GM18868 (cell line): ENCODE data around the gene SCAMP3.
"Not testable (repeated sequence)": the region's sequence is repeated elsewhere in the genome, so short reads cannot be mapped to it uniquely, and the experiment has no call there.

Experiments used
- ATAC-seq: cut with Tn5 transposase; IDR thresholded peaks from one replicate; pipeline ENCODE4 v1.9.1; 2021; ENCODE audit warnings: mild to moderate bottlenecking, moderate library complexity; ENCODE audit not compliant: unreplicated experiment

SCAMP3 gene

DNA sequence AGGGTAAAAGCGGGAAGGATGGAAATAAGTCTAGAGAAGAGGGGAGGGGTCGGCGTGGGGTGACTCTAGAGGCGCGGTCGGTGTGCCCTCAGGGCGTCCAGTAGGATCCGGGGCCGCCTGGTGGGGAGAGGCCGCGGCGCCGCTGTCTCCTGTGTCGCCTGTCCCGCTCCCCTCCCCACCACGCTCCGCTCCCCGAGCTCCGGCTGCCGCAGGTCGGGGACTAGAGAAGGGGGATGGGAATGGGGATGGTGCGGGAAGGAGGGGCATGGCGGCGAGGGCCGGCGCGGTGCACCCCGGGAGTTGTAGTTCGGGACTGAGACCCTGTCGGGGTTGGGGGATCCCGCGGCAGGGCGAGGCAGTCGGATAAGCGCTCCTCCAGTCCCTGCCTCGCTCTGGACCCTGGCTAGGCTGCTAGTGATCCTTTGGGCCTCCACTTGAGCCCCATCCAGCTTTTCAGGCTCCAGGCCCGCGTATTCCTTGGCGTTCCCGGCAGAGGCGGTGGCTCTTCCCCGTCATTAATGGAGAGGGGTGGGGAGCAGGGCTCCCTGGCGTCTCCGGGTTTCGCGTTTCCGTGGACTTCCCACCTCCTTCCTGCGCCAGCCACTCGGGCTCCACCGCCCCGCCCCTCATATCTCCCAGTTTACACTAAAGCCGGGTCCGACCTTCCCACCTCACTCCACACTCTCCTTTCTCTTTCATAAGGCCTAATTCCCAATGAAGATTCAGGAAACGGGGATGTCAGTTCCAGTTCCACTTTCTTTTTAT lies 6.7 kb downstream of the SCAMP3 start, which contains the start of gene ENTREP3:
ENTREP3 (minus strand) TSS at position 241 of the 765 bp plus-strand sequence. CDS start 606 bp downstream, outside the sequence.
- peak; percentile 63 for ATAC-seq

DNA sequence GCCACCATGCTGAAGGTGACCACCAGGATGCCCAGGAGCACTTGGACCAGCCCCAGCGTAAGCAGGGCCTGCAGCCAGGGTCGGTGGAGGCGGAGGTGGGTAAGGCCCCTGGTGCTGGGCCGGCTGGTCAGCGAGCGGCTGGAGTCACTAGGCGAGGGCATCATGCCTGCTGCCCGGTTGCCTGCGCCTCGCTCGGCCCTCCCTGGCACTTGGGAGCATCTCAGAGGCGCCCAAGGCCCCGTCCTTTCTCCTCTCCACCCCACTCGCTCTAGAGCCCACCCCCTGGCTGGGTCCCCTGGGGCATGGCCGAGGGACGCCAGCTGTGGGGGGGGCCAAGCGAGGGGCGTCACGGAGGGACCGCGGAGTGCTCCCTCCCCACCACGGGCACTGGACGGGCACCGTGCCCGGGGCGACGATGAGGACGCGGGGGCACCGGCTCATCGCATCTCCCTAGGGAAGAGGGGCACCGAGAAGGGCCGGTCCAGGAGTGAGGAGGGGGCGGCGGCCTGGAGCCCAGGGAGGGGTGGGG lies 7.4 kb downstream of the SCAMP3 start:
- no peak for ATAC-seq

- ATAC-seq, result no peak
Measured at GRCh38 chr1:155254228-155254713, 7.9 kb downstream of the SCAMP3 start.

GRCh38 chr1:155253797-155254196 lies 8.4 kb downstream of the SCAMP3 start:
- no peak for ATAC-seq

- no peak for ATAC-seq
Measured at GRCh38 chr1:155253208-155253607, 9.0 kb downstream of the SCAMP3 start.

GRCh38 chr1:155251566-155251965 lies 10.6 kb downstream of the SCAMP3 start:
- no peak for ATAC-seq

- ATAC-seq, result peak; percentile 90
Measured at GRCh38 chr1:155250633-155251449, 11.3 kb downstream of the SCAMP3 start.

GRCh38 chr1:155250246-155250632 lies 11.9 kb downstream of the SCAMP3 start:
- ATAC-seq, result peak; percentile 9

GRCh38 chr1:155247667-155248553 lies 14.2 kb downstream of the SCAMP3 start:
- ATAC-seq, result no peak

- ATAC-seq, result not testable (repeated sequence)
Measured at GRCh38 chr1:155246796-155247195, 15.4 kb downstream of the SCAMP3 start.

DNA sequence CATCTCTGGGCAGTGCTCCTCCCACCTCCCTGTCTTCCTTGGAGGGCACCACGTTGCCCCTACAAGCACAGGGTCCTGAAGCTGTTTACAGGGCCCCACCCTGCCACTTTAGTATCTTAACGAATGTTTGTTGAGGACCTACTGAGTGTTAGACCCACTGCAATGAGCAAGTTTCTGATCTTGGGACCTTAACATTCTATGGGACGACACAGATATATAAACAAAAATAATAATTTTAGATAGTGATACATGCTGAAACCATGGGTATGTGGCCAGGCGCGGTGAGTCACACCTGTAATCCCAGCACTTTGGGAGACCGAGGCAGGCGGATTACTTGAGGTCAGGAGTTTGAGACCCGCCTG lies 17.0 kb downstream of the SCAMP3 start:
- ATAC-seq, result peak; percentile 4

GRCh38 chr1:155244368-155245162 lies 17.6 kb downstream of the SCAMP3 start:
- peak; percentile 89 for ATAC-seq

DNA sequence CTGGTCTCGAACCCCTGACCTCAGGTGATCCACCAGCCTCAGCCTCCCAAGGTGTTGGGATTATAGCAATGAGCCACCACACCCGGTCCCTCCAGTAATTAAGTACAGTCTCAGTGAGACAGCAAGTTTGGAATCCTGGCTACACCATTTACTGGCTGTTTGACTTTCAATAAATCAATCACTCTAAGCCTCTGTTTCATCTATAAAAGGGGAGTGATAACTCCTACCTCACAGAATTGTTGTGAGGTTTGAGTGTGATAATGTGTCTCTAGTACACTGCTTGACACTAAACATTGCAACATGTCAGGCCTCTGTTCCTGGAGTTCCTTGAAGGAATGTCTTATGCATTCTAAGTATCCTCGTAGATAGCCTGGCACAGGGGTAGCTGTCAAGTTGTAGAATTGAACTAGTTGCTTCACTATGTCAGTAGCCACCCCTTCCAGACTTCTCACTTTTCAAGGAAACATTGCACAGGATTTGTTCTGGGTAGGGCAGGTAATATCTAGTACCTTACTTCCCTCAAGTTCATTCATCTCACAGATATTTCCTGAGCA lies 19.3 kb downstream of the SCAMP3 start:
- ATAC-seq, result no peak

DNA sequence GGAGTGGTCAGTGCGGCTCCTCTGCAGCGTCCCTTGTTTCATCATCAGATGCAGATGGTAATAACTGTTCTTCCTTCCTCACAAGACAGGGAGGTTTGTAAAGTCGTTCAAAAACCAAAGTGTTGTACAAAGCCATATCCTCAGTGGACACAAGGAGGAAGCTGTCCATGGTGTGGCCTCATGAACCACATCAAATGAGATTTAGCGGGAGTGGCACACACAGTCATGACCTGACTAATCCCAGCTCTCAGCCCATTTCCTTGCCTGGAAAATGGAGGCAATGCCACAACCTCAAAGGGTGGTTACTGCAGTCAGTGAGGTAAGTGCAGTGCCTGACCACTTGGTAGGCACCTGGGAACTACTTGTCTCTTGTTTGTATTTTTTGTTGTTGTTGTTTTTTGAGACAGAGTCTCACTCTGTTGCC lies 20.3 kb downstream of the SCAMP3 start:
- no peak for ATAC-seq

GRCh38 chr1:155241069-155241679 lies 21.0 kb downstream of the SCAMP3 start:
- peak; percentile 33 for ATAC-seq

- no peak for ATAC-seq
Measured at GRCh38 chr1:155236451-155236850, 25.7 kb downstream of the SCAMP3 start.

DNA sequence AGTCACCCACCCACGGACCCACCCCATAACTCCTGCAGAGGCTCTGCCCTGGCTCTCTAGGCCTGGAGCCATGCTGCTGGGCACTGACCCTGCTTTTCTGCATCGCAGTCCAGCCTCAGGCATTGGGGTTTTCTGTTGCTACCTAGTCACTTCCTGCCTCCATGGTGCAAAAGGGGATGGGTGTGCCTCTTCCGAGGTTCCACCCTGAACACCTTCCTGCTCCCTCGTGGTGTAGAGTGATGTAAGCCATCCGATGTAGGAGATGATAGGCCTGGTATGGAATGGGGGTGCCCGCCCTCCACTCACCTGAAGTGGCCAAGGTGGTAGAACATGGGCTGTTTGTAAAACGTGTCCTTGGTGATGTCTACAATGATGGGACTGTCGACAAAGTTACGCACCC lies 26.8 kb downstream of the SCAMP3 start:
- ATAC-seq, result not testable (repeated sequence)

DNA sequence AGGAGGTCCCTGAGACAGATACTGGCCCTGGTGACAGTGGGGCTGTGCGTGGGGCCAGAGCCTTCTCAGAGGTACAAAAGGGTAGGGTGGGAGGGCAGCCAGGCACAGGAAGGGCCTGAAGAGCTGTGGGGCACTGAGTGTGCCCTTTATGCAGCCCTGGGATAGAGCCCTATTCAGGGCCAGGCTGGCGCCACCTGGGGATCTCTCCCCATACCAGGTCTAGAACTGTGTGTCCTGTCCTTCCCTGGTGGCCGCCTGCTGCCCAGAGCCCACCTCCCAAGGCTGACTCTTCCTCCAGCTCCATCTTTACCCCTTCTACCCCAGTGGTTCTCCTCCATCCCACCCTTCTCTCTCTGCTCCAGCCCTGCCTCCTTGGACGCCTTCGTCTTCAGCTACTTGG lies 28.7 kb downstream of the SCAMP3 start:
- ATAC-seq, result not testable (repeated sequence)
